ENCODE measurements around the gene VN1R5. TPM values are rescaled to one million over a fixed set of nuclear protein-coding genes. Genes with fewer than 3 reads are reported as not detected.

The VN1R5 gene
- total RNA-seq, 1 donor from 2014 or later = not detected

DNA sequence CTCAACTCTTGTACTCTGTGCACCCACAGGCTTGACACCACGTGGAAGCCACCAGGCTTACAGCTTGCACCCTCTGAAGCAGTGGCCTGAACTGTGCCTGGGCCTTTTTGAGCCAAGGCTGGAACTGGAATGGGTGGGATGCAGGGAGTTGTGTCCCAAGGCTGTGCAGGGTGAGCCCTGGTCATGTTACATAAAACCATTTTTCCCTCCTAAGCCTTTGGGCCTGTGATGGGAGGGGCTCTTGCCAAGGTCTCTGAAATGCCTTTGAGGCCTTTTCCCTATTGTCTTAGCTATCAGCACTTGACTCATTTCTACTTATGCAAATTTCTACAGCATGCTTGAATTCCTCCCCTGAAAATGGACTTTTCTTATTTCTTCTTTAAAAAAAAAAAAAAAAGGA lies 14.1 kb downstream of the VN1R5 start:
- Mint-ChIP-seq H3K27ac (ENCODE audit: unreplicated experiment) (no peak overlapping the region), H3K27me3 (ENCODE audit: low read depth) (no peaks in the 10 kb centered on the region), H3K4me3 (ENCODE audit: unreplicated experiment) (no peak overlapping the region), H3K9me3 (ENCODE audit: low read depth) (peaks cover 24% of the 10 kb centered on the region), H3K36me3 (ENCODE audit: low read depth) (no peaks in the 10 kb centered on the region), H3K4me1 (ENCODE audit: low read depth) (peaks cover 3% of the 10 kb centered on the region)
- TF ChIP-seq, protein P1, sequence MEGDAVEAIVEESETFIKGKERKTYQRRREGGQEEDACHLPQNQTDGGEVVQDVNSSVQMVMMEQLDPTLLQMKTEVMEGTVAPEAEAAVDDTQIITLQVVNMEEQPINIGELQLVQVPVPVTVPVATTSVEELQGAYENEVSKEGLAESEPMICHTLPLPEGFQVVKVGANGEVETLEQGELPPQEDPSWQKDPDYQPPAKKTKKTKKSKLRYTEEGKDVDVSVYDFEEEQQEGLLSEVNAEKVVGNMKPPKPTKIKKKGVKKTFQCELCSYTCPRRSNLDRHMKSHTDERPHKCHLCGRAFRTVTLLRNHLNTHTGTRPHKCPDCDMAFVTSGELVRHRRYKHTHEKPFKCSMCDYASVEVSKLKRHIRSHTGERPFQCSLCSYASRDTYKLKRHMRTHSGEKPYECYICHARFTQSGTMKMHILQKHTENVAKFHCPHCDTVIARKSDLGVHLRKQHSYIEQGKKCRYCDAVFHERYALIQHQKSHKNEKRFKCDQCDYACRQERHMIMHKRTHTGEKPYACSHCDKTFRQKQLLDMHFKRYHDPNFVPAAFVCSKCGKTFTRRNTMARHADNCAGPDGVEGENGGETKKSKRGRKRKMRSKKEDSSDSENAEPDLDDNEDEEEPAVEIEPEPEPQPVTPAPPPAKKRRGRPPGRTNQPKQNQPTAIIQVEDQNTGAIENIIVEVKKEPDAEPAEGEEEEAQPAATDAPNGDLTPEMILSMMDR (IDR thresholded peaks at IDR 0.05) = no peak
- no peak for DNase-seq (ENCODE audit: low spot score)

DNA sequence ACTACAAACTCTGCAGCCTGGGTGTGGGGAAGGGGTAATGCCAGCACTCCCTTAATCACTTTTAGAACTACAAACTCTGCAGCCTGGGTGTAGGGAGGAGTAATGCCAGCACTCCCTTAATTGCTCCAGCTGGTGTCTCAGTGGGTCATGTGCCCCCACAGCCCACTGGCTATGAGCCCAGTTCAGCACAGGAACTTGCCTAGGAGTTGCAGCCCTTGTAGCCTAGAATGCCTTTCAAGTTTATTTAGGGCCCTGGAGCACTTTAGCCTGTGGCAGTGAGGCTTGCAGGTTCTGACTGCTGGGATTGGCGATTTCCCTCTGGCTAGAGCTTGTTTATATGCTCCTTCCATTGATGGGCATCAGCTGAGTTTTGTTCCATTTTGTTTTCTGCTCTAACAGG lies 17.1 kb downstream of the VN1R5 start:
- Mint-ChIP-seq H3K27ac (ENCODE audit: unreplicated experiment) (no peak overlapping the region), H3K9me3 (ENCODE audit: low read depth) (peaks cover 27% of the 10 kb centered on the region), H3K36me3 (ENCODE audit: low read depth) (no peaks in the 10 kb centered on the region), H3K4me1 (ENCODE audit: low read depth) (peaks cover 3% of the 10 kb centered on the region), H3K4me3 (ENCODE audit: unreplicated experiment) (no peak overlapping the region), H3K27me3 (ENCODE audit: low read depth) (no peaks in the 10 kb centered on the region)
- TF ChIP-seq, protein P1 (IDR thresholded peaks at IDR 0.05) = no peak
- no peak for DNase-seq (ENCODE audit: low spot score)

DNA sequence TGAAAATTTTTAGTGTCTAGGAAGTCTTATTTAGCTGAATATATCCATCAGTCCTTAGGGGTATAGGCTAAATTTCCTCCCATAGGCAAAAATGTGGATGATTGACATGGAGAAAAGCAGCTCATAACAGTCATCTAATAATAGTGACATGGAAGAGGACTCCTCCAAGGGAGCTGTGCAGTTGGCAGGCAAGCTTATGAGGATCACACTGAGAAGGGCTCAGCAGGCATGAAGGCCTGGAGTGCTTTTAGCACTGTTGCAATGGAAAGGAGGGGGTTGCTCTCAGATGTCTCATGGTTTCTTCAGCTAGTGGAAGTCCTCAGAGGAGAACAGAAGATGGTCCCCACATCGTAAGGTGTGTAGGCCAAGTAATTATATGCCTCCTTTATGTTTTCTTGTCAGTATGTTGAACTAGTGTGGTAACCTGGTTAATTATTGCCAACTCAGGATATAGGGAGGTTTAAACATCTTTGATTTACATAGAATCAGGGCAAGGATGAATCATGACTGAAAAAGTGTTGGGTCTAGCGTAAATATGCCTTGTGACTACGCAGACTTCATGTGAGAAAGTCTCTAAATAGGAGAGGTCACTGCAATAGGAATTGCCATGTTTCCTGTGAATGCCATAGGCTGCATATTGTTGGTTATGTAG lies 18.9 kb downstream of the VN1R5 start:
- Mint-ChIP-seq H3K36me3 (ENCODE audit: low read depth) (no peaks in the 10 kb centered on the region), H3K9me3 (ENCODE audit: low read depth) (peaks cover 27% of the 10 kb centered on the region), H3K27ac (ENCODE audit: unreplicated experiment) (no peak overlapping the region), H3K4me3 (ENCODE audit: unreplicated experiment) (no peak overlapping the region), H3K4me1 (ENCODE audit: low read depth) (peaks cover 3% of the 10 kb centered on the region), H3K27me3 (ENCODE audit: low read depth) (no peaks in the 10 kb centered on the region)
- TF ChIP-seq, protein P1 (IDR thresholded peaks at IDR 0.05) = no peak
- no peak for DNase-seq (ENCODE audit: low spot score)

DNA sequence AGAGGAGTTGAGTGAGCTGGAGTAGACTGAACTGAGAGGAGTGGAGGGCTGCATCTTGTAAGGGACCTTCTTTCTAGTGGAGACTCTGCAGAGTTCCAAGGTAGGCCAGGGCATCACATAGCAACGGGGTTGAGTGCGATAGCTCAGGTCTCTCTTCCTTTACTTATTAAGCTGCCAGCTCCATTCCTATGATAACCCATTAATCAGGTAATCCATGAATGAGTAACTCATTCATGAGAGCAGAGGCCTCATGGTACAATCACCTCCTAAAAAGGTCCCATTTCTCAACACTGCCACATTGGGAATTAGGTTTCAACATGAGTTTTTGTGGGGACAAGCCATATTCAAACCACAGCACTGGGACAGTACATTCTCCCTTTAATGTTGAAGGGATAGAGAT lies 21.3 kb downstream of the VN1R5 start:
- Mint-ChIP-seq H3K27me3 (ENCODE audit: low read depth) (no peaks in the 10 kb centered on the region), H3K4me3 (ENCODE audit: unreplicated experiment) (no peak overlapping the region), H3K36me3 (ENCODE audit: low read depth) (no peaks in the 10 kb centered on the region), H3K9me3 (ENCODE audit: low read depth) (peaks cover 7% of the 10 kb centered on the region), H3K27ac (ENCODE audit: unreplicated experiment) (no peak overlapping the region), H3K4me1 (ENCODE audit: low read depth) (peaks cover 9% of the 10 kb centered on the region)
- TF ChIP-seq, protein P1 (IDR thresholded peaks at IDR 0.05) = no peak
- DNase-seq (ENCODE audit: low spot score) = no peak

DNA sequence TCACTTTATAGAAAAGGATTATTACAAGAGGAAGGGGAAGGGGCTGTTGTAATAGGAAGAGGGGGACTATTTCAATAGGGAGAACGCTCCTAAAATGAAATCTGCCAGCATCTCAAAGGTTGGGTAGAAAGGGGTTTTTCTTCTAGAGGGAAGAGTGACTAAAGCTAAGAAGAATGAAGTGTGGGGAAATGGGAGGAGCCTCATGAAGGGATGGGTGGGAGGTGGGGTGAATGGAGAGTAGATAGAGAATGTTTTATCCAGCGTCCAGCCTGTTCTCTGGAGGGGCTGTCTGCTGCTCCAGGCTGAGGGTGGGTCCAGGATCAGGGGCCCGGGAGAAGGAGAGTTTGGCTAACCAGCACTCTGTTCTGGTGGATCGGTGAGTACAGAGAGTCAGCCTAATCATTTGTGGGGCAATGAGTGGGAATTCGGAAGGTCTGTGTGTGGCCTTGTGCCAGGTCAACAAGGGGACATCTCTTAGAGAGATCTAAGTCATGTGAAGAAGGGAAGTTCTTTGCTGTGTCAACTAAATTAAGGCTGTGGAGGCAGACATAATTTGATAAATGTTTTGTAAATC lies 25.2 kb downstream of the VN1R5 start:
- Mint-ChIP-seq H3K27me3 (ENCODE audit: low read depth) (no peaks in the 10 kb centered on the region), H3K9me3 (ENCODE audit: low read depth) (peaks cover 3% of the 10 kb centered on the region), H3K4me1 (ENCODE audit: low read depth) (peaks cover 6% of the 10 kb centered on the region), H3K27ac (ENCODE audit: unreplicated experiment) (no peak overlapping the region), H3K4me3 (ENCODE audit: unreplicated experiment) (no peak overlapping the region), H3K36me3 (ENCODE audit: low read depth) (no peaks in the 10 kb centered on the region)
- TF ChIP-seq, protein P1 (IDR thresholded peaks at IDR 0.05) = no peak
- no peak for DNase-seq (ENCODE audit: low spot score)

All from chondrocyte (in vitro differentiated cells).